Kidney epithelial cell (primary cell): ENCODE measurements around the gene CXADR. TPM values are rescaled to one million over a fixed set of nuclear protein-coding genes. Genes with fewer than 3 reads are reported as not detected.

Source experiments
- DNase-seq: peaks from one replicate; pipeline ENCODE4 v3.0.0-alpha.2; 2010; ENCODE audit warnings: low read depth
- H3K27me3 ChIP-seq: 2 replicates; pipeline ENCODE4 v1.6.0; 2011; ENCODE audit warnings: low read length; ENCODE audit not compliant: control insufficient read depth, insufficient read depth
- H3K36me3 ChIP-seq: 2 replicates; pipeline ENCODE4 v1.5.1; 2011; ENCODE audit warnings: low read length; ENCODE audit not compliant: control insufficient read depth, insufficient read depth
- H3K4me3 ChIP-seq: 2 replicates; pipeline ENCODE4 v1.5.1; 2011; ENCODE audit warnings: low read depth, mild to moderate bottlenecking, control low read depth, low read length
- CTCF ChIP-seq: IDR thresholded peaks from 2 replicates; pipeline ENCODE4 v1.5.1; 2011; ENCODE audit warnings: mild to moderate bottlenecking, moderate library complexity, low read length, control low read depth, inconsistent platforms; ENCODE audit not compliant: insufficient read depth, poor library complexity, severe bottlenecking
- total RNA-seq: library from RNA; depleted of rRNA; stranded (reverse); fragments of >200 nt; gene quantifications from 2 replicates; pipeline ENCODE4 v1.2.3, GENCODE V29; 2015

CXADR gene
- total RNA-seq, 1 donor from 2014 or later: 40.5 TPM

- no peak for TF ChIP-seq CTCF
- Histone ChIP-seq H3K27me3 (no peaks in the 10 kb centered on the region), H3K36me3 (no peaks in the 10 kb centered on the region), H3K4me3 (no peak overlapping the region)
- DNase-seq: no peak
Measured at GRCh38 chr21:17524635-17525034, 11.8 kb downstream of the CXADR start.

- DNase-seq: no peak
- TF ChIP-seq CTCF: no peak
- no peak overlapping the region for H3K4me3 ChIP-seq
- no peaks in the 10 kb centered on the region for H3K27me3 ChIP-seq
- no peaks in the 10 kb centered on the region for H3K36me3 ChIP-seq
Measured at GRCh38 chr21:17526776-17527175, 13.9 kb downstream of the CXADR start.

DNA sequence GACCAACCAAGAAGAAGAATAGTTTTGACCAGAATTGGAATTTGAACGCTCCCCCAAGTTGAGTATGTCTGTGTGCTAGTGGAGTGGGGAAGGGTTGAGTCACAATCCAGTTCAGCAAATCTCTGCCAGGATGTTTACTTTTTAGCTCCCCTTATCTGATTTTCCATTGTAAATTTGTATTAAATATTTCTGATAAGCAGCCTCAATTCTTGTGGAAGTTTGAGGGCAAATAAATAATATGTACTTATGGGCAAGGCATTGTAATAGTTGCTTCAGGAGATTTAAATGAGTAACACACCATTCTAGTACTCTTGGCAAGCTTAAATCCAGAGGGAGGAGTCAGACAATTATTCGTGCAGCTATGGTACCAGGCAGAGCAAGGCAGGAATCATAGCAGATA is 14.4 kb downstream of the CXADR start:
- no peak for TF ChIP-seq CTCF
- Histone ChIP-seq H3K27me3 (no peaks in the 10 kb centered on the region), H3K4me3 (no peak overlapping the region), H3K36me3 (no peaks in the 10 kb centered on the region)
- no peak for DNase-seq

- H3K36me3 ChIP-seq: no peaks in the 10 kb centered on the region
- no peak for DNase-seq
- no peak for TF ChIP-seq CTCF
- H3K27me3 ChIP-seq: no peaks in the 10 kb centered on the region
- H3K4me3 ChIP-seq: no peak overlapping the region
Measured at GRCh38 chr21:17527711-17528110, 14.9 kb downstream of the CXADR start.

- no peaks in the 10 kb centered on the region for H3K36me3 ChIP-seq
- no peak for DNase-seq
- no peak for TF ChIP-seq CTCF
- no peak overlapping the region for H3K4me3 ChIP-seq
- H3K27me3 ChIP-seq: no peaks in the 10 kb centered on the region
Measured at GRCh38 chr21:17529648-17530047, 16.8 kb downstream of the CXADR start.

- Histone ChIP-seq H3K27me3 (no peaks in the 10 kb centered on the region), H3K4me3 (no peak overlapping the region), H3K36me3 (no peaks in the 10 kb centered on the region)
- no peak for DNase-seq
- no peak for TF ChIP-seq CTCF
Measured at GRCh38 chr21:17532292-17532691, 19.4 kb downstream of the CXADR start.
